Measurements from ENCODE around the gene PDLIM1. TPM values are rescaled to one million over a fixed set of nuclear protein-coding genes. Genes with fewer than 3 reads are reported as not detected.
A peak's percentile ranks its signal among the peaks of the same experiment; 100 is the strongest.

PDLIM1 gene
- total and polyA plus RNA-seq, 2 of the 13 experiments (the other 11 are each of a cell fraction or from before 2014, with no cell fraction given), result 119 to 123 TPM

- no peak for TF ChIP-seq NR1H2 (CRISPR knock-in tag; IDR thresholded peaks at IDR 0.05; ENCODE audit: borderline replicate concordance, low read depth)
- no peak for TF ChIP-seq ETV5 (CRISPR knock-in tag; IDR thresholded peaks at IDR 0.05; ENCODE audit: borderline replicate concordance)
- peak; percentile 23; the same call in 1 of the 2 replicates for TF ChIP-seq SIX1 (CRISPR knock-in tag; IDR thresholded peaks at IDR 0.05; ENCODE audit: borderline replicate concordance)
- no peak for TF ChIP-seq IRF2 (CRISPR knock-in tag; IDR thresholded peaks at IDR 0.05)
- TF ChIP-seq RFXANK (CRISPR knock-in tag; IDR thresholded peaks at IDR 0.05), result no peak
- TF ChIP-seq HNF1A (IDR thresholded peaks at IDR 0.05; ENCODE audit: low read depth), result no peak
- TF ChIP-seq HNF1A (CRISPR knock-in tag; IDR thresholded peaks at IDR 0.05; ENCODE audit: borderline replicate concordance), result no peak
- no peak for TF ChIP-seq ARNTL (CRISPR knock-in tag; IDR thresholded peaks at IDR 0.05)
- no peak for TF ChIP-seq KLF16 (CRISPR knock-in tag; IDR thresholded peaks at IDR 0.05)
- no peak for TF ChIP-seq ZC3H4 (CRISPR knock-in tag; IDR thresholded peaks at IDR 0.05; ENCODE audit: borderline replicate concordance)
- peak; percentile 66; the same call in 1 of the 2 replicates for TF ChIP-seq HNF4G (IDR thresholded peaks at IDR 0.05; ENCODE audit: borderline replicate concordance, low read depth, low read length)
- no peak for TF ChIP-seq HNF4G (CRISPR knock-in tag; IDR thresholded peaks at IDR 0.05; ENCODE audit: borderline replicate concordance, low read depth)
- TF ChIP-seq ZBTB34 (CRISPR knock-in tag; IDR thresholded peaks at IDR 0.05), result peak; percentile 81
- no peak for TF ChIP-seq ZNF44 (CRISPR knock-in tag; IDR thresholded peaks at IDR 0.05)
- no peak for TF ChIP-seq ZNF24 (IDR thresholded peaks at IDR 0.05)
- no peak for TF ChIP-seq ZNF337 (CRISPR knock-in tag; IDR thresholded peaks at IDR 0.05; ENCODE audit: borderline replicate concordance, low read depth)
- no peak for TF ChIP-seq ZBTB7B (CRISPR knock-in tag; IDR thresholded peaks at IDR 0.05)
- no peak for TF ChIP-seq ZNF432 (CRISPR knock-in tag; IDR thresholded peaks at IDR 0.05; ENCODE audit: borderline replicate concordance)
- no peak for TF ChIP-seq ZBTB4 (CRISPR knock-in tag; IDR thresholded peaks at IDR 0.05; ENCODE audit: borderline replicate concordance)
- TF ChIP-seq LRRFIP1 (CRISPR knock-in tag; conservative IDR thresholded peaks at IDR 0.05), result no peak
Observed at GRCh38 chr10:95280637-95281036, 10.2 kb downstream of the PDLIM1 start (continued).
